ENCODE results near the gene CEBPZOS. TPM values are rescaled to one million over a fixed set of nuclear protein-coding genes. Genes with fewer than 3 reads are reported as not detected.

The CEBPZOS gene
- total and polyA plus RNA-seq, 2 donors (not counting 1 experiment from before 2014, with no cell fraction given), result 16.8 to 50.0 TPM

- no peak overlapping the region for H3K4me3 ChIP-seq (replicated peaks in 1 of 4; ENCODE audit: control extremely low read depth in 1 of 4, insufficient read depth in 1 of 4, low read depth in 3 of 4, low read length in 4 of 4)
- no peaks in the 10 kb centered on the region for H3K27me3 ChIP-seq (ENCODE audit: control insufficient read depth, insufficient read depth, low read length)
- DNase-seq (ENCODE audit: low read depth in 2 of 2), result peak in 1 of 2 donors; percentile 56
- H3K79me2 ChIP-seq (ENCODE audit: control insufficient read depth, insufficient read depth, low read length), result peaks cover 4% of the 10 kb centered on the region
- TF ChIP-seq EZH2 (IDR thresholded peaks at IDR 0.05; ENCODE audit: low read length, missing control alignments) (no peak), CTCF (conservative IDR thresholded peaks at IDR 0.05 in 1 of 2, IDR thresholded peaks at IDR 0.05 in 1 of 2; ENCODE audit: low read depth in 1 of 2, low read length in 2 of 2) (no peak)
- H3K4me2 ChIP-seq (ENCODE audit: extremely low read depth, insufficient read depth, low read length), result no peak overlapping the region
- H3K4me1 ChIP-seq (ENCODE audit: control insufficient read depth, extremely low read depth, insufficient read depth, low read length), result no peaks in the 10 kb centered on the region
- no peaks in the 10 kb centered on the region for H3K9me3 ChIP-seq (ENCODE audit: control insufficient read depth, insufficient read depth, low read depth, low read length)
- H3K36me3 ChIP-seq (ENCODE audit: control insufficient read depth, insufficient read depth, low read length), result peaks cover 3% of the 10 kb centered on the region
- no peaks in the 10 kb centered on the region for H4K20me1 ChIP-seq (ENCODE audit: control insufficient read depth, extremely low read depth, insufficient read depth, low read length)
- H2AFZ ChIP-seq (ENCODE audit: low read length), result no peak overlapping the region
- no peak overlapping the region for H3K27ac ChIP-seq (ENCODE audit: insufficient read depth, low read length)
- H3K9ac ChIP-seq (ENCODE audit: insufficient read depth, low read length), result no peak overlapping the region
Observed at GRCh38 chr2:37211212-37211611, 14.9 kb downstream of the CEBPZOS start.

- Histone ChIP-seq H3K9me3 (ENCODE audit: control insufficient read depth, insufficient read depth, low read depth, low read length) (no peaks in the 10 kb centered on the region), H3K27ac (ENCODE audit: insufficient read depth, low read length) (no peak overlapping the region), H3K36me3 (ENCODE audit: control insufficient read depth, insufficient read depth, low read length) (peaks cover 3% of the 10 kb centered on the region), H3K79me2 (ENCODE audit: control insufficient read depth, insufficient read depth, low read length) (peaks cover 3% of the 10 kb centered on the region), H3K4me1 (ENCODE audit: control insufficient read depth, extremely low read depth, insufficient read depth, low read length) (no peaks in the 10 kb centered on the region), H3K4me2 (ENCODE audit: extremely low read depth, insufficient read depth, low read length) (no peak overlapping the region), H3K27me3 (ENCODE audit: control insufficient read depth, insufficient read depth, low read length) (no peaks in the 10 kb centered on the region), H4K20me1 (ENCODE audit: control insufficient read depth, extremely low read depth, insufficient read depth, low read length) (no peaks in the 10 kb centered on the region), H2AFZ (ENCODE audit: low read length) (no peak overlapping the region), H3K9ac (ENCODE audit: insufficient read depth, low read length) (no peak overlapping the region), H3K4me3 (replicated peaks in 1 of 4; ENCODE audit: control extremely low read depth in 1 of 4, insufficient read depth in 1 of 4, low read depth in 3 of 4, low read length in 4 of 4) (no peak overlapping the region)
- DNase-seq (ENCODE audit: low read depth in 2 of 2), result peak in 1 of 2 donors; percentile 9
- no peak for TF ChIP-seq CTCF (conservative IDR thresholded peaks at IDR 0.05 in 1 of 2, IDR thresholded peaks at IDR 0.05 in 1 of 2; ENCODE audit: low read depth in 1 of 2, low read length in 2 of 2)
- no peak for TF ChIP-seq EZH2 (IDR thresholded peaks at IDR 0.05; ENCODE audit: low read length, missing control alignments)
Observed at GRCh38 chr2:37211939-37212338, 15.6 kb downstream of the CEBPZOS start.

GRCh38 chr2:37215250-37215649 is 19.0 kb downstream of the CEBPZOS start:
- H4K20me1 ChIP-seq (ENCODE audit: control insufficient read depth, extremely low read depth, insufficient read depth, low read length), result no peaks in the 10 kb centered on the region
- TF ChIP-seq EZH2 (IDR thresholded peaks at IDR 0.05; ENCODE audit: low read length, missing control alignments) (no peak), CTCF (conservative IDR thresholded peaks at IDR 0.05 in 1 of 2, IDR thresholded peaks at IDR 0.05 in 1 of 2; ENCODE audit: low read depth in 1 of 2, low read length in 2 of 2) (no peak)
- no peak overlapping the region for H2AFZ ChIP-seq (ENCODE audit: low read length)
- no peak overlapping the region for H3K27ac ChIP-seq (ENCODE audit: insufficient read depth, low read length)
- no peaks in the 10 kb centered on the region for H3K9me3 ChIP-seq (ENCODE audit: control insufficient read depth, insufficient read depth, low read depth, low read length)
- peaks cover 1% of the 10 kb centered on the region for H3K36me3 ChIP-seq (ENCODE audit: control insufficient read depth, insufficient read depth, low read length)
- H3K4me3 ChIP-seq (replicated peaks in 1 of 4; ENCODE audit: control extremely low read depth in 1 of 4, insufficient read depth in 1 of 4, low read depth in 3 of 4, low read length in 4 of 4), result no peak overlapping the region
- DNase-seq (ENCODE audit: low read depth in 2 of 2), result peak; percentile 7 to 12
- H3K79me2 ChIP-seq (ENCODE audit: control insufficient read depth, insufficient read depth, low read length), result no peaks in the 10 kb centered on the region
- H3K9ac ChIP-seq (ENCODE audit: insufficient read depth, low read length), result no peak overlapping the region
- no peak overlapping the region for H3K4me2 ChIP-seq (ENCODE audit: extremely low read depth, insufficient read depth, low read length)
- no peaks in the 10 kb centered on the region for H3K4me1 ChIP-seq (ENCODE audit: control insufficient read depth, extremely low read depth, insufficient read depth, low read length)
- H3K27me3 ChIP-seq (ENCODE audit: control insufficient read depth, insufficient read depth, low read length), result no peaks in the 10 kb centered on the region

Measured in fibroblast of lung (primary cell).